ENCODE data around the gene RANBP1. TPM values are rescaled to one million over a fixed set of nuclear protein-coding genes. Genes with fewer than 3 reads are reported as not detected.

Gene RANBP1
- total and polyA plus RNA-seq, 2 of the 13 experiments (the other 11 are each of a cell fraction or from before 2014, with no cell fraction given), result 181 to 492 TPM

DNA sequence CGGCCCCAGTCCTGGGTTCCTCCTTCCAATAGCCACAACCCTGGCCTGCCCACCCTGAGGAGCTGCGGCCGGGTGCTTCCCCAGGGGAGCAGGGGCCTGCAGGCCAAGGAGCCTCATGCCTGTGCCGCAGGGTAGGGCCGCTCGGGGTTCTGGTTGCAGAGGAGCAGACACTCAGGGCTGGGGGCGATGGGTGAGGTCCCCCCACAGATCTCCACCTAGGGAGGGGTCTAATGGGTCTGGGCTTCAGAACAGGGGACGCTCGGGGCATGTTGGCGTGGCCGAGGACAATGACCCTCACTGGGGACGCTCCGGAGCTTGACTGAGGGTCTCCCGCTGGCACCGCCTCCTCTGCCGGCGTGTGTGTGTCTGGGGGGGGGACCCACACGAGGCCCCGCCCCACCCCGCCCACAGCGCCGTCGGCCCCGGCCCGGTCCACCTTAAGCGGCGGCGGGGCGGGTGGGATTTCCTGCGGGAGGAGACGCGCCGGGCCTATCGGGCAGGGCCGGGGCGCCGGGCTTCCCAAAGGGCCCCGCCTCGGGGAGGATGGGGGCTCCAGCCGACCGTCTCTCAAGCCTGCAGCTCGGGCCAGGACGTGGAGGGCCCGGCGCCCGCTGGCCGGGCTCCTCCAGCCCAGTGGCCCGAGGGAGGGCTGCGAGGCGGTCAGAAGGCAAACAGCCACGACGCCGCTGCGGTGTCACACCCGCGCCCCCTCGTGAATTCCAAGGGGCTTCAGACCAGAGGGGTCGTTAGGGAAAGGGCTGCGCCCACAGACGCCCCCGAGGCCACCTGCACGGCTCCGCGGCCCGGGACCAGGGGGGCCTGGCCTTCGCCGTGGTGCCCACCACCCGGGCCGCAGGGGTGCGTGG lies 15.1 kb downstream of the RANBP1 start (continued):
- TF ChIP-seq, protein P1, sequence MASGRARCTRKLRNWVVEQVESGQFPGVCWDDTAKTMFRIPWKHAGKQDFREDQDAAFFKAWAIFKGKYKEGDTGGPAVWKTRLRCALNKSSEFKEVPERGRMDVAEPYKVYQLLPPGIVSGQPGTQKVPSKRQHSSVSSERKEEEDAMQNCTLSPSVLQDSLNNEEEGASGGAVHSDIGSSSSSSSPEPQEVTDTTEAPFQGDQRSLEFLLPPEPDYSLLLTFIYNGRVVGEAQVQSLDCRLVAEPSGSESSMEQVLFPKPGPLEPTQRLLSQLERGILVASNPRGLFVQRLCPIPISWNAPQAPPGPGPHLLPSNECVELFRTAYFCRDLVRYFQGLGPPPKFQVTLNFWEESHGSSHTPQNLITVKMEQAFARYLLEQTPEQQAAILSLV (CRISPR knock-in tag; IDR thresholded peaks at IDR 0.05; ENCODE audit: borderline replicate concordance), result peak; percentile 24; the same call in 1 of the 2 replicates
- TF ChIP-seq MEF2D (CRISPR knock-in tag; IDR thresholded peaks at IDR 0.05) (peak; percentile 26; the same call in 1 of the 2 replicates), ZNF34 (CRISPR knock-in tag; IDR thresholded peaks at IDR 0.05; ENCODE audit: borderline replicate concordance) (0 out of 2 replicates have a peak, but pooled peaks have one; percentile 37), ZNF788 (CRISPR knock-in tag; IDR thresholded peaks at IDR 0.05; ENCODE audit: borderline replicate concordance) (peak; percentile 25; the same call in 1 of the 2 replicates), U2AF1 (optimal IDR thresholded peaks at IDR 0.05; ENCODE audit: low read depth, low read length) (no peak), NFYC (CRISPR knock-in tag; IDR thresholded peaks at IDR 0.05) (peak; percentile 68)
- TF ChIP-seq, protein P2, sequence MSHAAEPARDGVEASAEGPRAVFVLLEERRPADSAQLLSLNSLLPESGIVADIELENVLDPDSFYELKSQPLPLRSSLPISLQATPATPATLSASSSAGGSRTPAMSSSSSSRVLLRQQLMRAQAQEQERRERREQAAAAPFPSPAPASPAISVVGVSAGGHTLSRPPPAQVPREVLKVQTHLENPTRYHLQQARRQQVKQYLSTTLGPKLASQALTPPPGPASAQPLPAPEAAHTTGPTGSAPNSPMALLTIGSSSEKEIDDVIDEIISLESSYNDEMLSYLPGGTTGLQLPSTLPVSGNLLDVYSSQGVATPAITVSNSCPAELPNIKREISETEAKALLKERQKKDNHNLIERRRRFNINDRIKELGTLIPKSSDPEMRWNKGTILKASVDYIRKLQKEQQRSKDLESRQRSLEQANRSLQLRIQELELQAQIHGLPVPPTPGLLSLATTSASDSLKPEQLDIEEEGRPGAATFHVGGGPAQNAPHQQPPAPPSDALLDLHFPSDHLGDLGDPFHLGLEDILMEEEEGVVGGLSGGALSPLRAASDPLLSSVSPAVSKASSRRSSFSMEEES (CRISPR knock-in tag; IDR thresholded peaks at IDR 0.05), result 0 out of 2 replicates have a peak, but pooled peaks have one; percentile 23
- TF ChIP-seq, protein P3, sequence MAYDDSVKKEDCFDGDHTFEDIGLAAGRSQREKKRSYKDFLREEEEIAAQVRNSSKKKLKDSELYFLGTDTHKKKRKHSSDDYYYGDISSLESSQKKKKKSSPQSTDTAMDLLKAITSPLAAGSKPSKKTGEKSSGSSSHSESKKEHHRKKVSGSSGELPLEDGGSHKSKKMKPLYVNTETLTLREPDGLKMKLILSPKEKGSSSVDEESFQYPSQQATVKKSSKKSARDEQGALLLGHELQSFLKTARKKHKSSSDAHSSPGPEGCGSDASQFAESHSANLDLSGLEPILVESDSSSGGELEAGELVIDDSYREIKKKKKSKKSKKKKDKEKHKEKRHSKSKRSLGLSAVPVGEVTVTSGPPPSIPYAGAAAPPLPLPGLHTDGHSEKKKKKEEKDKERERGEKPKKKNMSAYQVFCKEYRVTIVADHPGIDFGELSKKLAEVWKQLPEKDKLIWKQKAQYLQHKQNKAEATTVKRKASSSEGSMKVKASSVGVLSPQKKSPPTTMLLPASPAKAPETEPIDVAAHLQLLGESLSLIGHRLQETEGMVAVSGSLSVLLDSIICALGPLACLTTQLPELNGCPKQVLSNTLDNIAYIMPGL (CRISPR knock-in tag; IDR thresholded peaks at IDR 0.05; ENCODE audit: borderline replicate concordance in 1 of 2, low read depth in 1 of 2), result peak in 1 of 2 experiments; percentile 6; a peak in 1 of 4 replicates
- TF ChIP-seq, protein P4, sequence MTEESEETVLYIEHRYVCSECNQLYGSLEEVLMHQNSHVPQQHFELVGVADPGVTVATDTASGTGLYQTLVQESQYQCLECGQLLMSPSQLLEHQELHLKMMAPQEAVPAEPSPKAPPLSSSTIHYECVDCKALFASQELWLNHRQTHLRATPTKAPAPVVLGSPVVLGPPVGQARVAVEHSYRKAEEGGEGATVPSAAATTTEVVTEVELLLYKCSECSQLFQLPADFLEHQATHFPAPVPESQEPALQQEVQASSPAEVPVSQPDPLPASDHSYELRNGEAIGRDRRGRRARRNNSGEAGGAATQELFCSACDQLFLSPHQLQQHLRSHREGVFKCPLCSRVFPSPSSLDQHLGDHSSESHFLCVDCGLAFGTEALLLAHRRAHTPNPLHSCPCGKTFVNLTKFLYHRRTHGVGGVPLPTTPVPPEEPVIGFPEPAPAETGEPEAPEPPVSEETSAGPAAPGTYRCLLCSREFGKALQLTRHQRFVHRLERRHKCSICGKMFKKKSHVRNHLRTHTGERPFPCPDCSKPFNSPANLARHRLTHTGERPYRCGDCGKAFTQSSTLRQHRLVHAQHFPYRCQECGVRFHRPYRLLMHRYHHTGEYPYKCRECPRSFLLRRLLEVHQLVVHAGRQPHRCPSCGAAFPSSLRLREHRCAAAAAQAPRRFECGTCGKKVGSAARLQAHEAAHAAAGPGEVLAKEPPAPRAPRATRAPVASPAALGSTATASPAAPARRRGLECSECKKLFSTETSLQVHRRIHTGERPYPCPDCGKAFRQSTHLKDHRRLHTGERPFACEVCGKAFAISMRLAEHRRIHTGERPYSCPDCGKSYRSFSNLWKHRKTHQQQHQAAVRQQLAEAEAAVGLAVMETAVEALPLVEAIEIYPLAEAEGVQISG (CRISPR knock-in tag; IDR thresholded peaks at IDR 0.05), result peak; percentile 10; the same call in 1 of the 2 replicates
